IgD-negative memory B cell (primary cell): Measurements from ENCODE around the gene ACBD5. TPM values are rescaled to one million over a fixed set of nuclear protein-coding genes. Genes with fewer than 3 reads are reported as not detected.
"Not testable (repeated sequence)": the region's sequence is repeated elsewhere in the genome, so short reads cannot be mapped to it uniquely, and the experiment has no call there.

Experiments used
- H3K27ac Mint-ChIP-seq, 3 donors: one replicate each; pipeline ENCODE4 v1.8.0; 2020 to 2022; ENCODE audit warnings: mild to moderate bottlenecking in 3 of 3, mixed read lengths in 3 of 3, moderate library complexity in 1 of 3
- H3K27me3 Mint-ChIP-seq: one replicate; pipeline ENCODE4 v1.8.0; 2021; ENCODE audit warnings: mixed read lengths
- H3K36me3 Mint-ChIP-seq: one replicate; pipeline ENCODE4 v1.8.0; 2020; ENCODE audit warnings: mild to moderate bottlenecking, mixed read lengths
- H3K4me1 Mint-ChIP-seq, 3 donors: one replicate each; pipeline ENCODE4 v1.8.0; 2020 to 2022; ENCODE audit warnings: mixed read lengths in 3 of 3, mild to moderate bottlenecking in 1 of 3
- H3K4me3 Mint-ChIP-seq, 4 donors: one replicate each; pipeline ENCODE4 v1.8.0; 2020 to 2022; ENCODE audit warnings: mild to moderate bottlenecking in 4 of 4, mixed read lengths in 4 of 4, moderate library complexity in 3 of 4
- H3K9me3 Mint-ChIP-seq, 3 donors: one replicate each; pipeline ENCODE4 v1.8.0; 2020 to 2021; ENCODE audit warnings: mixed read lengths in 3 of 3, mild to moderate bottlenecking in 1 of 3
- polyA plus RNA-seq: library from polyadenylated mRNA; unstranded; fragments of 300-500 nt; fragmentation: Illumina TruSeq; gene quantifications from one replicate; pipeline ENCODE4 v1.2.3, GENCODE V29; 2021

The ACBD5 gene
- polyA plus RNA-seq, 1 donor from 2014 or later = 10.1 TPM

DNA sequence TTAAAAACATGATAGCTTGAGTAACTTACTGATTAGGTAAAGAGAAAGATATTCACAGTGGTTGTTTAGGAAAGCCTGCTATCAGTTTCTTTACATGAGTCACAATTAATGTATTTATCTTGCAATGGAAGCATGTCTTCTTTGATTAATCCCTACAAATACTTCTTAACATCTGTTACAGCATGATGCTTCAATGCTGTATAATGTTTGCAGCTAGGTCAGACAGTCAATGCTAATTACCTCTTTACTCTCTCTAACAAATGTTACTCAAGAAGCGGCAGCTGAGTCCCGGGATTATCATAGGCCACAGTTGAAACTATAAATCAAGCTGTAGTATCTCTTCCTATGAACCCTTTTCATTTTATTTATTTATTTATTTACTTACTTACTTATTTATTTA lies 33.2 kb downstream of the ACBD5 start:
- Mint-ChIP-seq H3K36me3 (peaks cover 6% of the 10 kb centered on the region), H3K4me1 (no peaks in the 10 kb centered on the region), H3K27ac (no peak overlapping the region), H3K4me3 (no peak overlapping the region), H3K9me3 (no peaks in the 10 kb centered on the region), H3K27me3 (no peaks in the 10 kb centered on the region)

DNA sequence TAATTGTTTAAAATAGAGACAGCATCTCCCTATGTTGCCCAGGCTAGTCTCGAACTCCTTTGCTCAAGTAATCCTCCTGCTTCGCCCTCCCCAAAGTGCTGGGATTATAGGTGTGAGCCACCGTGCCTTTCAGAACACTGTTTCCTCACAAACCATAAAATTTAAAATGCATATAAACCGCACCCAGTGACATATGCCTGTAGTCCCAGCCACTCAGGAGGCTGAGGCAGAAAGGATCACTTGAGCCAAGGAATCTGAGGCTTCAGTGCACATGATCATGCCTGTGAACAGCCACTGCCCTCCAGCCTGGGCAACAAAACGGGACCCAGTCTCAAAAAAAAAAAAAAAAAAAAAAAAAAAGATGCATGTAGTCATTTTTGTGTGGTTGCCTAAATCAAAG lies 36.8 kb downstream of the ACBD5 start:
- no peak overlapping the region for H3K27ac Mint-ChIP-seq
- peaks cover 4% of the 10 kb centered on the region for H3K36me3 Mint-ChIP-seq

DNA sequence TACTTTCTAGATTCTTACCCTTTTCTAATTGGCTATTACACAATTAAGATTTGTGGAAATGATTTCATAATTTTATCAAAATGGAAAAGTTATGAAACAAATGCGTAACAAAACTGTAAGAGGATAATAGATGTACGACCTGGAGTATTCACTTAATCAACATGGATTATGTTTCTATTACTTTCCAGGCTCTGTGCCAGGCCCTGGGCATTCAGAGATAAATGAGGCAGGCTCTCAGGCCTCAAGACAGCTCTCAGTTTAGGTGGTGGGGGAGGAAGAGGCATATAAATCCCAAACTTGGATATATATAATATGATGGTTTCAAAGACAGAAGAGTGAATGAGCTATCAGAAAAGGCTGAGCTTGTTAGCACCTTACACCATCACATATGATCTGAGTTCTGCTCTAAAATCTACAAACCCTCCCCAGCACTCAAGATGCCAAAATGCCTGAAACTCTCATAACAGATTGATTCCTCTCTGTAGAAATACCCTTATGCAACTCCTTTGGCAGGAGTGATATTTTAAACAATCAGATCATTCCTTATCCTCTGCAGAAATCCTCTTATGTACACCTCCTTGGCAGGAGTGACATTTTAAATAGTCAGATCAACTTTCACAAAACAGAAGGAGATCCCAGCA lies 42.5 kb downstream of the ACBD5 start:
- no peaks in the 10 kb centered on the region for H3K9me3 Mint-ChIP-seq
- H3K36me3 Mint-ChIP-seq = peaks cover 2% of the 10 kb centered on the region
- no peak overlapping the region for H3K27ac Mint-ChIP-seq
- no peaks in the 10 kb centered on the region for H3K4me1 Mint-ChIP-seq
- no peak overlapping the region for H3K4me3 Mint-ChIP-seq
- H3K27me3 Mint-ChIP-seq = no peaks in the 10 kb centered on the region

More for the DNA sequence above, 36.8 kb downstream of the ACBD5 start:
- no peaks in the 10 kb centered on the region for H3K9me3 Mint-ChIP-seq
- H3K4me3 Mint-ChIP-seq = no peak overlapping the region
- H3K4me1 Mint-ChIP-seq = no peaks in the 10 kb centered on the region
- no peaks in the 10 kb centered on the region for H3K27me3 Mint-ChIP-seq

DNA sequence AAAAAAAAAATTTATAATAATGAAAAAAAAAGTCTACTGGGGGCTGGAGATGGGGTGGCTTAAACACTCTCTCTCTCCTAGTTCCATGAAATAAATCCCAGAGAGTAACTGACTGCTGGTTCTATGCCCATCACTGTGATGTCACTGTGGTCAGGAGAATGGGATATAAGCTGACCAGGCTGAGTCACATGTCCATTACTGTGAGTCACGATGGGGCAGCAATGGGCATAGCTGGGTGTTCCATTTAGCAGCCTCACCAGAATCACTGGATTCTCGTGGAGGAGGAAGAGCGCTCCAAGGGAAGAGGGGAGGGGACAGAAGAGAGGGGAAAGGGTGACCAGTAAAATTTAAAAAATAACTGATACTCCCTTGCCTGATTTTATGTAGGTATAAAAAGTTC lies 48.3 kb downstream of the ACBD5 start:
- no peaks in the 10 kb centered on the region for H3K27me3 Mint-ChIP-seq

DNA sequence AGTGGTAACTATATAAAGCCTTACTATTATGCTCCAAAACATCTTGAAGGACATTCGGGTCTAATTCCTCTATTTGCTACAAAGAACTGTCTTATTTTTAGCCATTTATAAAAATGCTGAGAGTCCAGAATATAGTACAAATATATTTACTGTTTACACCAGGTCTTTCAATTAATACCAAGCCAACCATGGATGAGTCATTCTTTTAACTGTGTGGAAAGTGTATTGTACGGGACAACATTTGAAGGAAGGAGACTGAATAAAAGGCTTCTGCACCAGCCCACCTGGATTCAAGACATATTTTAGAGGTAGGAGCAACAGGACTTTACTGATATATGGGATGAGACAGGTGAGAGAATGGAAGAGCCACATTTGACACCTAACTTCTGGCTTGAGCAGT lies 50.1 kb downstream of the ACBD5 start:
- H3K27ac Mint-ChIP-seq = no peak overlapping the region
- H3K4me1 Mint-ChIP-seq = no peaks in the 10 kb centered on the region
- peaks cover 2% of the 10 kb centered on the region for H3K36me3 Mint-ChIP-seq
- no peaks in the 10 kb centered on the region for H3K9me3 Mint-ChIP-seq
- H3K4me3 Mint-ChIP-seq = no peak overlapping the region
- H3K27me3 Mint-ChIP-seq = no peaks in the 10 kb centered on the region

More for the DNA sequence above, 48.3 kb downstream of the ACBD5 start:
- Mint-ChIP-seq H3K4me3 (no peak overlapping the region), H3K4me1 (no peaks in the 10 kb centered on the region), H3K9me3 (no peaks in the 10 kb centered on the region), H3K36me3 (peaks cover 2% of the 10 kb centered on the region), H3K27ac (no peak overlapping the region)

DNA sequence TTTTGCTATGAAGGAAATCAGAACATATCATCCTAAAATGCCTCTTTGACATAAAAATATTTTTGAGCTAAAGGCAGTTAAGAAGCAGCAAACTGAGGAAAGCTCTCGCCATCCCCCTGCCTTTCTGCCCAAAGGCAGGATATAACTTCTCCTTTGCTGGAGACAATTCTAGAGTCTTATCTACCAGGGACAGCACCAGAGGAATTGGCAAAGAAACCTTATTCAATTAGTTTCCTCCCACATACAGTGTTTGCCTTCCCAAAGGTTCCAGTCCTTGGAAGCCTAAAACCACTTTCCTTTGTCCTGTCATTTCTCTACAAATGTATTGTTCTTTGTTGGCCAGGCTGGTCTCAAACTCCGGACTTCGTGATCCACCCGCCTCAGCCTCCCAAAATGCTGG lies 51.7 kb downstream of the ACBD5 start:
- H3K9me3 Mint-ChIP-seq = no peaks in the 10 kb centered on the region
- no peak overlapping the region for H3K27ac Mint-ChIP-seq

DNA sequence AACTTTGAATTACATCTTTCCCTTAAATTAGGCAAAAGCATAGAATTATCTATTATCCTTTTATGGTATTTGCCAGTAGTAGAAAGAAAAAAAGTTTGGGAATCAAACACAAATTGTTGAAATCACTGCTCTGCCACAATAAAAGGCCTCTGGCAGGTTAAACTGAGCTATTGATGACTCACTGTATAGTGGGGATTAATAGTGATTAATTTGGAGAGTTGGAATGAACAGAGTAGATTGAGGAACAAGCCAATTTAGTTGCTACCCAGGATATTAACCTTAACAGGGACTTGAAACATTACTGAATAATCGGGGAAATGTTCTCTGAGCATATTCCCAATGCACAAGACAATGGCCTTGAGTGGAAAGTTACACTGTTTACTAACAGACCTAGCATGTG lies 52.3 kb downstream of the ACBD5 start:
- no peak overlapping the region for H3K27ac Mint-ChIP-seq
- peaks cover 6% of the 10 kb centered on the region for H3K36me3 Mint-ChIP-seq
- no peaks in the 10 kb centered on the region for H3K27me3 Mint-ChIP-seq
- no peak overlapping the region for H3K4me3 Mint-ChIP-seq
- H3K9me3 Mint-ChIP-seq = no peaks in the 10 kb centered on the region
- H3K4me1 Mint-ChIP-seq = peaks cover 0 to 2% (median 0%) of the 10 kb centered on the region in 3 donors

More for the DNA sequence above, 51.7 kb downstream of the ACBD5 start:
- no peaks in the 10 kb centered on the region for H3K27me3 Mint-ChIP-seq
- H3K4me1 Mint-ChIP-seq = peaks cover 0 to 2% (median 0%) of the 10 kb centered on the region in 3 donors
- peaks cover 6% of the 10 kb centered on the region for H3K36me3 Mint-ChIP-seq
- H3K4me3 Mint-ChIP-seq = no peak overlapping the region

DNA sequence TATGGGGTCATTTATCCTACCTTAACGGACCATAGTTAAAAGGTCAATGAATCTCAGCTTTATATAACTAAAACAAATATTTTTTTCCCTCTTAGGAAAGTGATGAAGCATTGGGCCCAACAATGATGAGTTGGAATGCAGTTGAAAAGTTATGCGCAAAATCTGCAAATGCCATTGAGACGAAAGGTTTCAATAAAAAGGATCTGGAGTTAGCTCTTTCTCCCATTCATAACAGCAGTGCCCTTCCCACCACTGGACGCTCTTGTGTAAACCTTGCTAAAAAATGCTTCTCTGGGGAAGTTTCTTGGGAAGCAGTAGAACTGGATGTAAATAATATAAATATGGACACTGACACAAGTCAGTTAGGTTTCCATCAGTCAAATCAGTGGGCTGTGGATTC lies 70.7 kb downstream of the ACBD5 start:
- H3K36me3 Mint-ChIP-seq = peaks cover 9% of the 10 kb centered on the region
- H3K4me1 Mint-ChIP-seq = peaks cover 0 to 1% (median 0%) of the 10 kb centered on the region in 3 donors
- no peaks in the 10 kb centered on the region for H3K27me3 Mint-ChIP-seq
- no peaks in the 10 kb centered on the region for H3K9me3 Mint-ChIP-seq
- H3K4me3 Mint-ChIP-seq = no peak overlapping the region
- no peak overlapping the region for H3K27ac Mint-ChIP-seq

DNA sequence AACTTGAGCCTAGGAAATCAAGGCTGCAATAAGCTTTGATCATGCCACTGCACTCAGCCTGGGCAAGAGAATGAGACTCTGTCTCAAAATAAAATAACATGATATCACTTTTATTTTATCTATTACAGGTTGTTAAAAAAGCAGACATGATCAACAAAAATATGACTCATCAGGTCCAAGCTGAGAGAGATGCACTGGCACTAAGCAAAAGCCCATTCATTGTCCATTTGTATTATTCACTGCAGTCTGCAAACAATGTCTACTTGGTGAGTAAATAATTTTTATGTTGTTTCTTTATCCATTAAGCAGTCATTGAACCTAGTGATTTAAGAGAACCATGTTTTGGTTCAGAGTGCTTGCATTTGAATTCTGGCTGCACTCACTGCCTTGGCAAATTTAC lies 82.2 kb downstream of the ACBD5 start:
- H3K4me3 Mint-ChIP-seq = peak overlapping the region in 1 of 4 donors; percentile 52
- H3K4me1 Mint-ChIP-seq = peaks cover 8 to 24% (median 9%) of the 10 kb centered on the region in 3 donors
- H3K27ac Mint-ChIP-seq = peak overlapping the region in 1 of 3 donors; percentile 70
- H3K27me3 Mint-ChIP-seq = no peaks in the 10 kb centered on the region
- peaks cover 0 to 3% (median 0%) of the 10 kb centered on the region in 3 donors for H3K9me3 Mint-ChIP-seq
- peaks cover 7% of the 10 kb centered on the region for H3K36me3 Mint-ChIP-seq

DNA sequence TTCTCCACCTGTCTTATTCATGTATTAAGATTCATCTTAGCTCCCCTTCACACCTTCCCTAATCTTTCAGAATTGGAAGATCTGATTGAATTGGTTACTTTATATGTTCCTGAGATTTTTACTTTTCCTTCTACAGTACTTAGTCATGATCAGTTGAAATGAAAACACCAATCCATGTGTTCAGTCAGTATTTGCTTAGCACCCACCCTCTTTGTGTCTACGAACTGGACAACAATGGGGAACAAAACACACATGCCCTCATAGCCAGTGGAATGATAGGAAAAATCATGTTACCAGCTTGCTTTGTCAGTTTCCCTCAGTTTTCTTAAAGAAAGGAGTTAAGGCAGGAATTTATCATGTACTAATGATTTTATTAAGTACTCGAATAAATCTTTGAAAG lies 83.4 kb downstream of the ACBD5 start:
- Mint-ChIP-seq H3K27ac (peak overlapping the region; percentile 90 to 100 (median 100)), H3K9me3 (peaks cover 0 to 3% (median 0%) of the 10 kb centered on the region in 3 donors), H3K27me3 (no peaks in the 10 kb centered on the region), H3K4me3 (peak overlapping the region; percentile 76 to 100 (median 94)), H3K36me3 (peaks cover 7% of the 10 kb centered on the region), H3K4me1 (peaks cover 18 to 35% (median 20%) of the 10 kb centered on the region in 3 donors)

DNA sequence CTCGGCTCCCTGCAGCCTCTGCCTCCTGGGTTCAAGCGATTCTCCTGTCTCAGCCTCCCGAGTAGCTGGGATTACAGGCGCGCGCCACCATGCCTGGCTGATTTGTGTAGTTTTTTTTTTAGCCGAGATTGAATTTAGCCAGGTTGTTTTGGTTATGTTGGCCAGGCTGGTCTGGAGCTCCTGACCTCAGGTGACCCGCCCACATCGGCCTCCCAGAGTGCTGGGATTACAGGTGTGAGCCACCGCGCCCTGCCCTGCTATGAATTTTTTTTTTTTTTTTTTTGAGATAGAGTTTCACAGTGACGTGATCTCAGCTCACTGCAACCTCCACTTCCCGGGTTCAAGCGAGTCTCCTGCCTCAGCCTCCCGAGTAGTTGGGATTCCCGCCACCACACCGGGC lies 84.0 kb downstream of the ACBD5 start:
- Mint-ChIP-seq H3K4me1 (peaks cover 21 to 36% (median 21%) of the 10 kb centered on the region in 3 donors), H3K4me3 (peak overlapping the region; percentile 94 to 100 (median 100)), H3K27ac (peak overlapping the region; percentile 100)
- not testable (repeated sequence) for H3K9me3 Mint-ChIP-seq, H3K36me3 Mint-ChIP-seq, H3K27me3 Mint-ChIP-seq

DNA sequence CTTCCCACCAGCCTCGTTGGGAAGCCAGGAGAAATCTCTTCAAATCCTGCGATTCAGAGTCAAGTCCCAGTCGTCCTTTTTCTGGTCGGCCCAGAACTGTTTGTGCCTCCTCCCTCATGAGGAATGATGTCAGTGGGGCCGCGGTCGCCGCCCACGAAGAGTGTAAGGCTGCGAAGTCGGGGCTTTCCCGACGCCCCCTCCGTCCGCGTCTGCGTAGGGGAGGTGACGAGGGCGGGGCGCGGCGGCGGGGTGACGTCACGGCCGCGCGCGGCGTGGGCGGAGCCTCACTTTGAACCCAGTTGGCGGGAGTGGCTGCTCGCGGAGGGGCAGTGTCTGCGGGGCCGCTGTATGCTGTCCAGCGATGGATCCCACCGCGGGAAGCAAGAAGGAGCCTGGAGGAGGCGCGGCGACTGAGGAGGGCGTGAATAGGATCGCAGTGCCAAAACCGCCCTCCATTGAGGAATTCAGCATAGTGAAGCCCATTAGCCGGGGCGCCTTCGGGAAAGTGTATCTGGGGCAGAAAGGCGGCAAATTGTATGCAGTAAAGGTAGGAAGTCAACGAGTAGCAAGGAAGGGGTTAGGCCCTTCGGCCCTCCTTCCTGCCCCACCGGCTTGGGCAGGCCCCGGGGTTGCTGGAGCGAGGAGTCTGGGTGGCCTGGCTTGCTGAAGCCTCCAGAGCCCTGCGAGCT lies 85.4 kb downstream of the ACBD5 start, which contains the start of gene MASTL:
MASTL (plus strand) TSS at position 287 of the 689 bp plus-strand sequence; CDS start at position 362, 75 bp downstream.
- Mint-ChIP-seq H3K27me3 (no peaks in the 10 kb centered on the region), H3K4me1 (peaks cover 25 to 40% (median 30%) of the 10 kb centered on the region in 3 donors), H3K27ac (peak within 1 kb of the TSS; percentile 100), H3K4me3 (peak within 1 kb of the TSS; percentile 94 to 100 (median 100)), H3K36me3 (peaks cover 7% of the 10 kb centered on the region), H3K9me3 (peaks cover 0 to 3% (median 0%) of the 10 kb centered on the region in 3 donors)

DNA sequence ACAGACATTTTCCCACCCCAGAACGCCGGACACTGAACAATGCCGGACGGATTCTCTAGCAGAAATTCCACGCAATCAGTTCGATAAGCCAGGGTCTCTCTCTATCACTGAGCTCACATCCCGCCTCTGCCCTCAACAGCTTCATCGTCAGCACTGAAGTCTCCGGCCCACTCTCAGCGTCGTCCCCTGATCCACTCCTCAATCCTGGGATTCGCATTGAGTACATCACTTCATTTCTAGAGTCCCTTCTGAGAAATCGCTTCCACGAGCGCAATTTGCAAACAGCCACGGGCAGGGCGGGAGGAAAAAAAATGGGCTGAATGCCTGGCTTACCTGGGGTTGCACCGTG lies 86.8 kb downstream of the ACBD5 start:
- no peaks in the 10 kb centered on the region for H3K27me3 Mint-ChIP-seq
- peaks cover 0 to 3% (median 0%) of the 10 kb centered on the region in 3 donors for H3K9me3 Mint-ChIP-seq
- H3K4me1 Mint-ChIP-seq = peaks cover 27 to 42% (median 31%) of the 10 kb centered on the region in 3 donors
- H3K36me3 Mint-ChIP-seq = peaks cover 7% of the 10 kb centered on the region
- peak overlapping the region; percentile 94 to 100 (median 100) for H3K4me3 Mint-ChIP-seq
- H3K27ac Mint-ChIP-seq = peak overlapping the region; percentile 100

DNA sequence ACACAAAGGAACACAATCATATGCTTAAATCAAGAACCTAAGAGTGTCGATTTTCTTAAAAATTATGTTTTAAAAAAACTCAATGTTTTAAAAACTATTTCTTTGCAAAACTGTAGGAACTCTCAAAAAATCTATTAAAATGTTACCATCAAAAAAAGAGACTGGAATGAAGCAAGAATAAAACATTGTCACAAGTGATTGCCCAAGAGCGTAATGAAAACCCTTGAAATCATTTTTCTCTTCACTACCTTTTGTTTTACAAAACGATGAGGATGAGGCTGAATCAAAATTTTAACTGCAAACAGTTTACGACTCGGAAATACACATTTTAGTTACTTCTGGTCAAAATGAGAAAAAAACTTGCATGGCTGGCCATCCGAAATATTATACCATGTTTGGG lies 87.3 kb downstream of the ACBD5 start:
- Mint-ChIP-seq H3K4me3 (peak overlapping the region; percentile 94 to 100 (median 100)), H3K27me3 (no peaks in the 10 kb centered on the region), H3K27ac (peak overlapping the region; percentile 100), H3K36me3 (peaks cover 7% of the 10 kb centered on the region), H3K9me3 (peaks cover 0 to 3% (median 0%) of the 10 kb centered on the region in 3 donors), H3K4me1 (peaks cover 27 to 42% (median 31%) of the 10 kb centered on the region in 3 donors)

DNA sequence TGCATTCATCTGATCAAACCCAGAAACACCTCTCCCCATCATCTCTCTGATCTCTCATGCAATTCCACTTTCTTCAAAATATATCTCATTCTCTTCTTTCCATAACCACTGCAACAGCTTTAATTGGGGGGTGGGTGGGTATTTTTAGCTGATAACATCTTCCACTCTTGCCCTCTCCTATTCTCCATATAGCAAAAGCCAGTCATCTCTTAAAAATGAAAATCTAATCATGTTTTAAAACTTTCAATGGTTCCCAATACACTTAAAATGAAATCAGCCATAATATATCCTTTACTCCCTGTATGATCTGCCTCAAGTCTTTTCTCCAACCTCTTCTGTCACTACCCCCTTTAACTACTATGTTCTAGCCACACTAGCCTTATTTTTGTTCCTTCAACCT lies 87.9 kb downstream of the ACBD5 start:
- Mint-ChIP-seq H3K4me3 (peak overlapping the region; percentile 94 to 100 (median 100)), H3K27ac (peak overlapping the region; percentile 26 to 100 (median 100)), H3K9me3 (peaks cover 0 to 3% (median 0%) of the 10 kb centered on the region in 3 donors), H3K27me3 (no peaks in the 10 kb centered on the region), H3K4me1 (peaks cover 27 to 42% (median 29%) of the 10 kb centered on the region in 3 donors), H3K36me3 (peaks cover 5% of the 10 kb centered on the region)
